K562 (cell line): ENCODE results near the gene POLD4. TPM values are rescaled to one million over a fixed set of nuclear protein-coding genes. Genes with fewer than 3 reads are reported as not detected.

Source experiments
- ATAC-seq: fragments of 200-7000 bp; cut with Tn5 transposase; 3 replicates; pipeline ENCODE4 v1.9.1; 2020; ENCODE audit warnings: moderate library complexity
- BruUV-seq: library from RNA; stranded (reverse); fragments of 400-500 nt; replicated peaks from 2 replicates; lab custom pipeline; 2021; lab: Mats Ljungman, UMichigan
- CTCF ChIA-PET: fragments of 300-600 bp; formaldehyde crosslinking; extraction: SDS; loops from one replicate; lab custom pipeline; 2021; ENCODE audit warnings: low intra/inter-chr PET ratio; lab: Yijun Ruan, JAX
- POLR2A ChIA-PET: fragments of 300-600, 350-650 bp; sonication (Branson Sonifier 250); formaldehyde crosslinking; extraction: SDS; loops from one replicate; lab custom pipeline; 2021; ENCODE audit warnings: antibody characterized with exemption, inconsistent platforms; lab: Yijun Ruan, JAX
- DNase-seq, 4 experiments: peaks; one replicate each; pipeline versions ENCODE4 v3.0.0 to v3.0.0-alpha.2; 2011 to 2018; ENCODE audit warnings: low spot score in 3 of 4, mixed read lengths in 3 of 4; ENCODE audit errors: extremely low read depth in 1 of 4
- FAIRE-seq: peaks from 2 replicates; lab custom pipeline; 2011; peaks lifted over from hg19 to GRCh38; lab: Jason Lieb, UNC
- H2AFZ ChIP-seq: 2 replicates; pipeline ENCODE4 v1.6.0; 2011; ENCODE audit warnings: low read depth, low read length, control low read depth, inconsistent platforms
- H3K27ac ChIP-seq: fragments of 200-600 bp; 3 replicates; pipeline ENCODE4 v1.8.0; 2011; ENCODE audit warnings: low read depth, mild to moderate bottlenecking, control low read depth, inconsistent platforms, low read length, moderate library complexity, mixed read lengths; ENCODE audit errors: extremely low read depth
- H3K27me3 ChIP-seq, 2 experiments: fragments of 300-600 bp in 1 of 2; 2 replicates in 1 of 2; 3 replicates in 1 of 2; pipeline versions ENCODE4 v1.6.0 to v1.8.0; 2011; ENCODE audit warnings: inconsistent platforms in 2 of 2, low read length in 2 of 2, mild to moderate bottlenecking in 1 of 2, mixed read lengths in 1 of 2, moderate library complexity in 1 of 2; ENCODE audit not compliant: control insufficient read depth in 2 of 2, insufficient read depth in 2 of 2
- H3K36me3 ChIP-seq: fragments of 300-600 bp; 3 replicates; pipeline ENCODE4 v1.8.0; 2011; ENCODE audit warnings: mild to moderate bottlenecking, low read length, inconsistent platforms; ENCODE audit not compliant: control insufficient read depth, insufficient read depth
- H3K4me1 ChIP-seq, 2 experiments: fragments of 200-600 bp in 1 of 2; replicated peaks in 1 of 2; 2 replicates in 1 of 2; 3 replicates in 1 of 2; pipeline versions ENCODE4 v1.5.1 to v1.8.0; 2011; ENCODE audit warnings: inconsistent platforms in 2 of 2, low read length in 2 of 2, mild to moderate bottlenecking in 1 of 2, mixed read lengths in 1 of 2, moderate library complexity in 1 of 2; ENCODE audit not compliant: control insufficient read depth in 2 of 2, insufficient read depth in 2 of 2
- H3K4me2 ChIP-seq: 2 replicates; pipeline ENCODE4 v1.6.1; 2011; ENCODE audit warnings: low read length, control low read depth, inconsistent platforms, mixed read lengths; ENCODE audit not compliant: insufficient read depth
- H3K4me3 ChIP-seq: fragments of 200-600 bp; sonication (generic), shearing (Covaris generic); 2 replicates; pipeline ENCODE4 v1.5.1; 2016; ENCODE audit warnings: control low read depth, inconsistent platforms
- H3K79me2 ChIP-seq: fragments of 200-600 bp; 3 replicates; pipeline ENCODE4 v1.8.0; 2011; ENCODE audit warnings: low read length, inconsistent platforms; ENCODE audit not compliant: control insufficient read depth, insufficient read depth
- H3K9ac ChIP-seq, 2 experiments: 2 replicates each; pipeline versions ENCODE4 v1.6.0 to v1.6.1; 2011; ENCODE audit warnings: low read depth in 2 of 2, low read length in 2 of 2, control low read depth in 1 of 2, inconsistent platforms in 1 of 2, mild to moderate bottlenecking in 1 of 2, mixed read lengths in 1 of 2; ENCODE audit not compliant: insufficient read depth in 1 of 2
- H3K9me1 ChIP-seq: one replicate; pipeline ENCODE4 v1.6.0; 2011; ENCODE audit warnings: inconsistent platforms, mild to moderate bottlenecking, low read length, moderate library complexity; ENCODE audit not compliant: control insufficient read depth, insufficient read depth
- H3K9me3 ChIP-seq: replicated peaks from 2 replicates; pipeline ENCODE4 v1.5.1; 2011; ENCODE audit warnings: low read depth, low read length, inconsistent platforms; ENCODE audit not compliant: control insufficient read depth, insufficient read depth
- H4K20me1 ChIP-seq: replicated peaks from 2 replicates; pipeline ENCODE4 v1.6.1; 2011; ENCODE audit warnings: low read length, inconsistent platforms, mixed read lengths; ENCODE audit not compliant: control insufficient read depth, insufficient read depth
- ARID1B ChIP-seq: fragments of 450-650 bp; IDR thresholded peaks from 2 replicates; pipeline ENCODE4 v1.6.1; 2016; ENCODE audit warnings: antibody characterized with exemption, mild to moderate bottlenecking, inconsistent platforms
- DDX20 ChIP-seq: fragments of 450-650 bp; IDR thresholded peaks from 2 replicates; pipeline ENCODE4 v1.6.1; 2016; ENCODE audit warnings: missing genetic modification characterization, low read depth, mild to moderate bottlenecking, missing compliant biosample characterization, moderate library complexity
- EP400 ChIP-seq: fragments of 450-650 bp; IDR thresholded peaks from 2 replicates; pipeline ENCODE4 v1.6.1; 2017; ENCODE audit warnings: antibody characterized with exemption, mild to moderate bottlenecking, moderate library complexity
- GTF2F1 ChIP-seq: IDR thresholded peaks from 2 replicates; pipeline ENCODE4 v1.6.1; 2011; ENCODE audit warnings: low read depth, low read length, improper control_type of control experiment
- MTA3 ChIP-seq: fragments of 450-650 bp; formaldehyde crosslinking; IDR thresholded peaks from 2 replicates; pipeline ENCODE4 v1.6.1; 2017; ENCODE audit warnings: mild to moderate bottlenecking, borderline replicate concordance
- NRF1 ChIP-seq, 2 experiments: fragments of 450-650 bp; IDR thresholded peaks in 1 of 2; conservative IDR thresholded peaks in 1 of 2; 2 replicates each; pipeline ENCODE4 v1.6.1; 2014; ENCODE audit warnings: mild to moderate bottlenecking in 2 of 2
- PCBP1 ChIP-seq: fragments of 200-400 bp; formaldehyde crosslinking; IDR thresholded peaks from 2 replicates; pipeline ENCODE4 v1.6.1; 2018; ENCODE audit warnings: mild to moderate bottlenecking, low read depth, low read length; ENCODE audit not compliant: poor library complexity, severe bottlenecking
- PHB2 ChIP-seq: fragments of 450-650 bp; IDR thresholded peaks from 2 replicates; pipeline ENCODE4 v1.6.1; 2017; ENCODE audit warnings: low read depth
- PRMT5 ChIP-seq: sonication (generic); formaldehyde crosslinking; IDR thresholded peaks from 2 replicates; pipeline ENCODE4 v1.5.0; 2020; ENCODE audit warnings: missing genetic modification reagents
- SOX6 ChIP-seq: fragments of 450-650 bp; IDR thresholded peaks from 2 replicates; pipeline ENCODE4 v1.6.1; 2014; ENCODE audit warnings: mild to moderate bottlenecking
- TAF7 ChIP-seq: fragments of 450-650 bp; IDR thresholded peaks from 2 replicates; pipeline ENCODE4 v1.6.1; 2016; ENCODE audit warnings: missing genetic modification characterization, missing compliant biosample characterization
- ZNF12 ChIP-seq: sonication (generic); formaldehyde crosslinking; IDR thresholded peaks from 2 replicates; pipeline ENCODE4 v1.4.0; 2020; ENCODE audit warnings: mild to moderate bottlenecking, missing genetic modification reagents
- ZNF551 ChIP-seq: fragments of 250-450 bp; sonication (Bioruptor Pico); IDR thresholded peaks from 2 replicates; pipeline ENCODE4 v1.5.0; 2021; ENCODE audit warnings: mild to moderate bottlenecking, moderate library complexity
- WGBS: fragments of 100-300 bp; shearing (Covaris generic); methylation state at CpG from one replicate; pipeline ENCODE4 v1.1.6; 2016; ENCODE audit warnings: low coverage, mixed read lengths; ENCODE audit not compliant: insufficient coverage; ENCODE audit errors: missing lambda C conversion rate; 5-methylcytosine and 5-hydroxymethylcytosine counted together
- in situ Hi-C: fragments of 300-500 bp; cut with MboI; formaldehyde crosslinking; loops from 4 replicates; pipeline ENCODE4 v1.15.0; 2018; ENCODE audit warnings: inconsistent platforms, mixed read lengths
- intact Hi-C: fragments of 100-400 bp; cut with micrococcal nuclease; formaldehyde crosslinking; loops from 2 replicates; pipeline ENCODE4 v1.14.2; 2022
- polyA plus RNA-seq, 8 experiments: library from polyadenylated mRNA; depleted of rRNA in 4 of 8; stranded (reverse) in 5 of 8; unstranded in 3 of 8; fragments of >200 nt; fragmentation: Nextera tagmentation in 2 of 8; fragmentation: Illumina TruSeq in 1 of 8; extraction: Ambion mirVana in 2 of 8; extraction: Trizol in 1 of 8; gene quantifications; 2 replicates each; pipeline versions ENCODE4 v1.2.1 to v1.2.3, GENCODE V29; 2011 to 2014; ENCODE audit warnings: inconsistent platforms in 1 of 8, missing spikeins in 1 of 8
- total RNA-seq, 7 experiments: library from RNA; depleted of rRNA in 6 of 7; stranded (reverse); fragments of >200 nt in 6 of 7; fragmentation: Illumina TruSeq in 2 of 7; extraction: Trizol in 2 of 7; gene quantifications; 2 replicates each; pipeline versions ENCODE4 v1.2.1 to v1.2.3, GENCODE V29; 2011 to 2021; ENCODE audit warnings: low replicate concordance in 1 of 7
- TF ChIP-seq, protein P1 (sequence below): fragments of 450-650 bp; IDR thresholded peaks from 2 replicates; pipeline ENCODE4 v1.7.0; 2016; ENCODE audit warnings: borderline replicate concordance
- TF ChIP-seq, protein P2 (sequence below): fragments of 250-450 bp; sonication (Bioruptor Pico); IDR thresholded peaks from 2 replicates; pipeline ENCODE4 v1.4.0; 2020

POLD4 gene
- total and polyA plus RNA-seq, 9 of the 15 experiments (the other 6 are each of a cell fraction or from before 2014, with no cell fraction given), result 5.8 to 64.5 (median 18.3) TPM

DNA sequence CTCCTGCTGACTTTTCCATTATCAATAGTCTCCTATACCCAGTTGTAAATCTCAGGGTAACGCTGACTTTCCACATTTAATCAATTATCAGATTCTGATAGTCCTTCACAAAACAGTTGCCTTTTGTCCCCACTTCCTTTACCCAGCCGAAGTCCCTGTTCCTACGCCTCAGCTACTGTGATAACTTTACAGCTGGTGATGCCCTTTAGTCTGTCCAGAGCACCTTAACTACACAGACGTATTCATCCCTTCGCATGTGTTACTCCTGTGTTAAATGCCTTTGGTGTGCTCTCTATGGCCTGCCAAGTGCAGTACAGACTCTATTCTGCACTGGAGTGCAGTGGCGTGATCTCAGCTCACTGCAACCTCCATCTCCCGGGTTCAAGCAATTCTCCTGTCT lies 29.8 kb downstream of the POLD4 start:
- WGBS, result 74% methylated on average over 7 of the region's 7 CpGs
- Histone ChIP-seq H3K9me3 (no peaks in the 10 kb centered on the region), H3K27me3 (no peaks in the 10 kb centered on the region), H3K36me3 (no peaks in the 10 kb centered on the region; the same call in 2 of the 3 replicates), H3K9ac (no peak overlapping the region), H3K4me2 (no peak overlapping the region), H3K4me1 (peaks cover 5 to 10% of the 10 kb centered on the region in 2 experiments; a peak in 3 of 5 replicates), H2AFZ (no peak overlapping the region), H3K79me2 (peaks cover 1% of the 10 kb centered on the region; the same call in 1 of the 3 replicates), H4K20me1 (no peaks in the 10 kb centered on the region), H3K27ac (no peak overlapping the region), H3K4me3 (no peak overlapping the region), H3K9me1 (no peaks in the 10 kb centered on the region)
- in situ Hi-C loops (no loop called here), intact Hi-C loops (no loop called here)
- ChIA-PET POLR2A (interaction anchor here (0.7 to 1.9 kb wide), 3 partner anchors 10 to 62 kb away, joined by 3 to 4 read pairs (median 3); no protein-coding TSS in a partner anchor), CTCF (no interaction called here)
- no TSS peak for BruUV-seq
- TF ChIP-seq EP400 (no peak), ZNF12 (no peak)
- FAIRE-seq, result no peak
- no peak for ATAC-seq
- peak in 1 of 4 experiments; percentile 2 for DNase-seq

DNA sequence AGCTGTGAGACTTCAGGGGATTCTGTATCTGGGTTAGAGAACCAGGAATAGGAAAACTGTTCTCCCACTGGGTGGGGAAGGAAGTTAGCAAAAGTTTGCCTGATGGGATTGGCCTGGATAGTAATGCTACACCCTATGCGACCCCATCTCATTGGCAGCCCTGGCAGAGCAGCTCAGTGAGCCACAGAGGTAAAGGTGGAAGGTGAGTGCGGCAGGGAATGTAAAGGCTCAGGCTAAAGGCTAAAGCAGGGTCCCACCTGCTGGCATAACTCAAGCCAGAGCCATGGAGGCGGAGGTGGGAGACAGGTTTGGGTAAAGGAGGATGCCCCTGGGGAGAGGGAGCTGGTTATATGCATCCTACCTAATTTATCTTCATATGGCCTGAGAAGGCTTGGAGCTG lies 31.3 kb downstream of the POLD4 start:
- in situ Hi-C loops, result no loop called here
- no TSS peak for BruUV-seq
- no peaks in the 10 kb centered on the region for H3K9me3 ChIP-seq
- DNase-seq (peak in 1 of 4 experiments; percentile 1), FAIRE-seq (no peak), ATAC-seq (no peak)
- H3K4me1 ChIP-seq, result peaks cover 13 to 18% of the 10 kb centered on the region in 2 experiments; a peak in 4 of 5 replicates
- no peaks in the 10 kb centered on the region for H3K9me1 ChIP-seq
- ChIA-PET CTCF (no interaction called here), POLR2A (interaction anchor here (0.8 to 1.9 kb wide), 6 partner anchors 10 to 240 kb away, joined by 3 to 4 read pairs (median 3); no protein-coding TSS in a partner anchor)
- H3K27me3 ChIP-seq, result no peaks in the 10 kb centered on the region
- no peaks in the 10 kb centered on the region; the same call in 2 of the 3 replicates for H3K36me3 ChIP-seq
- no peaks in the 10 kb centered on the region for H4K20me1 ChIP-seq
- intact Hi-C loops, result no loop called here
- no peak overlapping the region for H2AFZ ChIP-seq
- whole genome bisulfite sequencing, result 71% methylated on average over 3 of the region's 3 CpGs
- H3K4me2 ChIP-seq, result no peak overlapping the region; the same call in 1 of the 2 replicates
- no peak overlapping the region for H3K27ac ChIP-seq
- peaks cover 6% of the 10 kb centered on the region; the same call in 1 of the 3 replicates for H3K79me2 ChIP-seq
- H3K4me3 ChIP-seq, result no peak overlapping the region
- peak overlapping the region in 1 of 2 experiments; percentile 3; a peak in 1 of 4 replicates for H3K9ac ChIP-seq
- TF ChIP-seq PCBP1 (no peak), DDX20 (tag) (no peak), ARID1B (no peak), GTF2F1 (no peak), TAF7 (tag) (no peak), NRF1 (conservative IDR thresholded peaks at IDR 0.05 in 1 of 2, IDR thresholded peaks at IDR 0.05 in 1 of 2) (no peak), PRMT5 (no peak), PHB2 (no peak), SOX6 (no peak), MTA3 (no peak), ZNF551 (CRISPR knock-in tag) (no peak)
- TF ChIP-seq, protein P1, sequence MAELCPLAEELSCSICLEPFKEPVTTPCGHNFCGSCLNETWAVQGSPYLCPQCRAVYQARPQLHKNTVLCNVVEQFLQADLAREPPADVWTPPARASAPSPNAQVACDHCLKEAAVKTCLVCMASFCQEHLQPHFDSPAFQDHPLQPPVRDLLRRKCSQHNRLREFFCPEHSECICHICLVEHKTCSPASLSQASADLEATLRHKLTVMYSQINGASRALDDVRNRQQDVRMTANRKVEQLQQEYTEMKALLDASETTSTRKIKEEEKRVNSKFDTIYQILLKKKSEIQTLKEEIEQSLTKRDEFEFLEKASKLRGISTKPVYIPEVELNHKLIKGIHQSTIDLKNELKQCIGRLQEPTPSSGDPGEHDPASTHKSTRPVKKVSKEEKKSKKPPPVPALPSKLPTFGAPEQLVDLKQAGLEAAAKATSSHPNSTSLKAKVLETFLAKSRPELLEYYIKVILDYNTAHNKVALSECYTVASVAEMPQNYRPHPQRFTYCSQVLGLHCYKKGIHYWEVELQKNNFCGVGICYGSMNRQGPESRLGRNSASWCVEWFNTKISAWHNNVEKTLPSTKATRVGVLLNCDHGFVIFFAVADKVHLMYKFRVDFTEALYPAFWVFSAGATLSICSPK, result no peak
- TF ChIP-seq, protein P2, sequence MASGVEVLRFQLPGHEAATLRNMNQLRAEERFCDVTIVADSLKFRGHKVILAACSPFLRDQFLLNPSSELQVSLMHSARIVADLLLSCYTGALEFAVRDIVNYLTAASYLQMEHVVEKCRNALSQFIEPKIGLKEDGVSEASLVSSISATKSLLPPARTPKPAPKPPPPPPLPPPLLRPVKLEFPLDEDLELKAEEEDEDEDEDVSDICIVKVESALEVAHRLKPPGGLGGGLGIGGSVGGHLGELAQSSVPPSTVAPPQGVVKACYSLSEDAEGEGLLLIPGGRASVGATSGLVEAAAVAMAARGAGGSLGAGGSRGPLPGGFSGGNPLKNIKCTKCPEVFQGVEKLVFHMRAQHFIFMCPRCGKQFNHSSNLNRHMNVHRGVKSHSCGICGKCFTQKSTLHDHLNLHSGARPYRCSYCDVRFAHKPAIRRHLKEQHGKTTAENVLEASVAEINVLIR (CRISPR knock-in tag), result no peak
